OCI-LY7 (cell line): ENCODE data around the gene TBC1D5.

ENCODE experiments used
- CTCF ChIP-seq: fragments of 200-600 bp; sonication (generic); conservative IDR thresholded peaks from 2 replicates; pipeline ENCODE4 v1.5.1; 2014; ENCODE audit warnings: mild to moderate bottlenecking, antibody characterized with exemption, low read length, moderate library complexity, mixed read lengths
- EZH2phosphoT487 ChIP-seq: fragments of 200-600 bp; sonication (generic); IDR thresholded peaks from 2 replicates; pipeline ENCODE4 v1.6.1; 2018; ENCODE audit warnings: low read depth, borderline replicate concordance, mild to moderate bottlenecking, mixed run types, antibody characterized with exemption, low read length, moderate library complexity, mixed read lengths

GRCh38 chr3:17686613-17687012, 55.8 kb downstream of the TBC1D5 start:
- TF ChIP-seq CTCF (peak; percentile 63), EZH2phosphoT487 (no peak)
